GM21717 (cell line): Measurements from ENCODE around the gene ADRB2.
"Not testable (repeated sequence)": the region's sequence is repeated elsewhere in the genome, so short reads cannot be mapped to it uniquely, and the experiment has no call there.

Experiments
- ATAC-seq: cut with Tn5 transposase; IDR thresholded peaks from one replicate; pipeline ENCODE4 v1.9.1; 2021; ENCODE audit warnings: mild to moderate bottlenecking, moderate library complexity; ENCODE audit not compliant: unreplicated experiment

ADRB2 gene

GRCh38 chr5:148853868-148854267 is 27.5 kb downstream of the ADRB2 start:
- ATAC-seq = peak; percentile 70

GRCh38 chr5:148855249-148856008 is 29.0 kb downstream of the ADRB2 start:
- no peak for ATAC-seq

GRCh38 chr5:148856009-148856367 is 29.6 kb downstream of the ADRB2 start:
- ATAC-seq = no peak

GRCh38 chr5:148856424-148856823 is 30.0 kb downstream of the ADRB2 start:
- no peak for ATAC-seq

- ATAC-seq = no peak
These were observed 31.1 kb downstream of the ADRB2 start for GRCh38 chr5:148857474-148857873.

- ATAC-seq = no peak
These were observed 31.7 kb downstream of the ADRB2 start for GRCh38 chr5:148858106-148858505.

- ATAC-seq = no peak
These were observed 32.1 kb downstream of the ADRB2 start for GRCh38 chr5:148858547-148858946.

GRCh38 chr5:148859703-148860102 is 33.3 kb downstream of the ADRB2 start:
- ATAC-seq = no peak

- ATAC-seq = no peak
These were observed 34.2 kb downstream of the ADRB2 start for GRCh38 chr5:148860599-148860998.

- no peak for ATAC-seq
These were observed 34.7 kb downstream of the ADRB2 start for GRCh38 chr5:148861088-148861487.

GRCh38 chr5:148861696-148862095 is 35.3 kb downstream of the ADRB2 start:
- no peak for ATAC-seq

- ATAC-seq = no peak
These were observed 37.9 kb downstream of the ADRB2 start for GRCh38 chr5:148864113-148864841.

GRCh38 chr5:148866024-148866423 is 39.6 kb downstream of the ADRB2 start:
- ATAC-seq = no peak

- ATAC-seq = no peak
These were observed 46.7 kb downstream of the ADRB2 start for GRCh38 chr5:148873120-148873519.

GRCh38 chr5:148873690-148874485 is 47.5 kb downstream of the ADRB2 start:
- ATAC-seq = no peak

GRCh38 chr5:148875205-148875875 is 48.9 kb downstream of the ADRB2 start:
- ATAC-seq = no peak

GRCh38 chr5:148877436-148877835 is 51.0 kb downstream of the ADRB2 start:
- not testable (repeated sequence) for ATAC-seq
